ENCODE data around the gene GH2.
"Not testable (repeated sequence)": the region's sequence is repeated elsewhere in the genome, so short reads cannot be mapped to it uniquely, and the experiment has no call there.

The GH2 gene

DNA sequence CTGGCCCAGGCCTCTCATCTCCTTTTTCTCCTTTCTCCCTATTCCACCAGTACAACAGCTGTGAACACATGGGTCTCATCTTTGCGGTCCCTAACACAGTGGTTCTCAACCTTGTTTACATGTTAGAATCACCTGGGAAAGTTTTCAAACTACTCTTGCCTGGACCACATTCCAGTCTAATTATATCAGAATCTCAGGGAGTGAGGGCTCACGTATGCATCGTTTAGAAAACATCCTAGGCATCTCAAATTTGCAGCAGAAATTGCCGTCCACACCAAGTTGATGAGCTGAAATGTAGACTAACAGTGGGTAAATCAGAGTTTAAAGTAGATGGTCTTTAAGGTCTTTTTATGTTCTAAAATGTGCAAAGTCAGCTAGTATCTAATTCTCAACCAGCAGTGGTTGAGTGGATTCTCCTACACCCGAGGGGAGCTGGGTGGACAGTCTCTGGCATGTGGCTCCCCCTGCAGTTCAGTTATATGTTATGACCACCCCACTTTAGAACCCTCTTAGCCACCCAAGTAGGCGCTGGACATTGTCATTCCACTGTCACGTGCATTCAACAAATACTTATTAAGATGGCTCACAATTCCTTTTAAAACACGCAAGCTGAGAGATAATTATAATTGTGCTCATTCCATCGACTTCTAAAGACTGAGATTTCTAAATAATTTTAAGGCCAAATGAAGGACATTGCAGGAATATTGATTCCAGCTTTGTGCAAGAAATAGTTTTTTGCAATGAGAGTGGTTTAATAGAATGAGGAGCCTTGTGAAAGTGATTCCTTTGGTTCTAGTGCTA, 12.1 kb downstream of the GH2 start:
- not testable (repeated sequence) for DNase-seq (ENCODE audit: low spot score); H3K4me3 ChIP-seq; H3K27ac ChIP-seq

DNA sequence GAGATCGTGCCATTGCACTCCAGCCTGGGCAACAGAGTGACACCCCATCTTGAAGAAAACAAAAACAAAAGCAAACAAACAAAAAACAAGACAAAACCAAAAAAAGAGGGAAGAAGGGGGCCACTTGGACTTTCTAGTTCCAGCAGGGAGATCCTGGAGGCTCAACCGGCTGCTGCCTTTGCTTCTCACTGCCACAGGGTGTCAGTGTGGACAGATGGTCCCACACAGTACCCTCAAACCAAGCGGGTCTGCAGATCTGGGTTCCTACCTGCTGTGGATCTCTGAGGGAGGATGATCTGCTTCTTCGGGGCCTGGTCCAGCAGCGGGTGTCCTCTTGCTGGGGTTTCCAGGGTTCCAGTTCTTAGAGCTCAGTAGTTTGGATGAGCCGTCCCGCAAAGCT, 15.1 kb downstream of the GH2 start:
- not testable (repeated sequence) for H3K27ac ChIP-seq; DNase-seq (ENCODE audit: low spot score); H3K4me3 ChIP-seq

DNA sequence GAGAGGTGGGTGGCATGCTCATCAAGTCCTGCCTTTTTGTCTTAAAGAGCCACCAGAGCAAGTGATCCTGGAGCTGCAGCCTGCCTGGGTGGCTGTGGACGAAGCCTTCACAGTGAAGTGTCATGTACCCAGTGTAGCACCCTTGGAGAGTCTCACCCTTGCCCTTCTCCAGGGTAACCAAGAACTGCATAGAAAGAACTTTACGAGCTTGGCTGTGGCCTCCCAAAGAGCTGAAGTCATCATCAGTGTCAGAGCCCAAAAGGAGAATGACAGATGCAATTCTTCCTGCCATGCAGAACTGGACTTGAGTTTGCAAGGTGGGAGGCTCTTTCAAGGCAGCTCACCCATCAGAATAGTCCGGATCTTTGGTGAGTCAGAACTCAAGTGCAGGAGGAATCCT, 22.5 kb downstream of the GH2 start:
- H3K27ac ChIP-seq = no peak overlapping the region
- TF ChIP-seq, protein P1, sequence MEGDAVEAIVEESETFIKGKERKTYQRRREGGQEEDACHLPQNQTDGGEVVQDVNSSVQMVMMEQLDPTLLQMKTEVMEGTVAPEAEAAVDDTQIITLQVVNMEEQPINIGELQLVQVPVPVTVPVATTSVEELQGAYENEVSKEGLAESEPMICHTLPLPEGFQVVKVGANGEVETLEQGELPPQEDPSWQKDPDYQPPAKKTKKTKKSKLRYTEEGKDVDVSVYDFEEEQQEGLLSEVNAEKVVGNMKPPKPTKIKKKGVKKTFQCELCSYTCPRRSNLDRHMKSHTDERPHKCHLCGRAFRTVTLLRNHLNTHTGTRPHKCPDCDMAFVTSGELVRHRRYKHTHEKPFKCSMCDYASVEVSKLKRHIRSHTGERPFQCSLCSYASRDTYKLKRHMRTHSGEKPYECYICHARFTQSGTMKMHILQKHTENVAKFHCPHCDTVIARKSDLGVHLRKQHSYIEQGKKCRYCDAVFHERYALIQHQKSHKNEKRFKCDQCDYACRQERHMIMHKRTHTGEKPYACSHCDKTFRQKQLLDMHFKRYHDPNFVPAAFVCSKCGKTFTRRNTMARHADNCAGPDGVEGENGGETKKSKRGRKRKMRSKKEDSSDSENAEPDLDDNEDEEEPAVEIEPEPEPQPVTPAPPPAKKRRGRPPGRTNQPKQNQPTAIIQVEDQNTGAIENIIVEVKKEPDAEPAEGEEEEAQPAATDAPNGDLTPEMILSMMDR (IDR thresholded peaks at IDR 0.05) = no peak
- DNase-seq (ENCODE audit: low spot score) = no peak
- no peak overlapping the region for H3K4me3 ChIP-seq

DNA sequence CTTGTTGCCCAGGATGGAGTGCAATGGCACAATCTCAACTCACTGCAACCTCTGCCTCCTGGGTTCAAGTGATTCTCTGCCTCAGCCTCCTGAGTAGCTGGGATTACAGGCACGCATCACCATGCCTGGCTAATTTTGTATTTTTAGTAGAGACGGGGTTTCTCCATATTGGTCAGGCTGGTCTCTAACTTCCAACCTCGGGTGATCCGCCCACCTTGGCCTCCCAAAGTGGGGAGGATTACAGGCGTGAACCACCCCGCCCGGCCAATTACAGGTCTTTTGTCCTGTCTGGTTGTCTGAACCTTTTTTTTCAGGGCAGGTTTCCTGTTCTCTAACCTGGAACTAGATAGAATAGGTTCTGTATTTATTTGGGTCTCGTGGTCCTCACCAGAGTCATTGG, 25.3 kb downstream of the GH2 start:
- H3K27ac ChIP-seq; DNase-seq (ENCODE audit: low spot score): not testable (repeated sequence)

DNA sequence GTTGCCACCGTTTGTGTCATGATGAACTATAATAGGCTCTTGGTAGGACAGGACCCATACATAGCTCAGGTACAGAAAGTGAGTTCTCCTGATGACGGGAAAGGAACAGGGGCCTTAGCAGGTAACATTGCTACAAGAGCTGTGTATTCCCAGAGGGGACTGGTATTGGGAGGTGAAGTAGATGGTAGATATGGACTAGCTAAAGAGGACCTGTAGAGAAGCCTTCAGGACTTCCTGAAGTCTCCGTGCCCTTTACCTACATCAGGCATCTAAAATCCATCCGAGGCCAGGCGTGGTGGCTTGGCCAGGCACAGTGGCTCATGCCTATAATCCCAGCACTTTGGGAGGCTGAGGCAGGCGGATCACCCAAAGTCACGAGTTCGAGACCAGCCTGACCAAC, 26.6 kb downstream of the GH2 start:
- TF ChIP-seq, protein P1 (IDR thresholded peaks at IDR 0.05) = no peak

More for the DNA sequence above, 25.3 kb downstream of the GH2 start:
- not testable (repeated sequence) for H3K4me3 ChIP-seq

DNA sequence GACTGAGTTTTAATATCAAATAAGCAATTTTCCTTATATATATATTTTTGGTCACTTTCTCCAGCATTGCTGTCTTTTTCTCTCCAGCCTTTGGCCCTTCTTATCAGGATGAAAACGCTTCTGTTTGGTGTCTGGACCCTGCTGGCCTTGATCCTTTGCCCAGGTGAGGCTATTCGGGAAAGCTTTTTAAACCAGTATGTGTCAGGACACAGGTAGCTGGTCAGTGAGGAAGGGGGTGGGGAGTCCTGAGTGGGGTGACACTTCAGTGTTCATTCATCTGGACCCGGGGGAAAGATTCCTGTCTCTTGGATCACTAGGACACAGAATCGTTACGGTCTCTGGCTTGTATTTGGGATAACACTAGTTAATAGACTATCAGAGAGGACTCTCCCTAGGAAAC, 27.0 kb downstream of the GH2 start:
- no peak overlapping the region for H3K27ac ChIP-seq
- H3K4me3 ChIP-seq = no peak overlapping the region
- TF ChIP-seq, protein P1 (IDR thresholded peaks at IDR 0.05) = no peak
- no peak for DNase-seq (ENCODE audit: low spot score)

More for the DNA sequence above, 26.6 kb downstream of the GH2 start:
- Histone ChIP-seq H3K27ac (no peak overlapping the region), H3K4me3 (no peak overlapping the region)
- DNase-seq (ENCODE audit: low spot score) = no peak

DNA sequence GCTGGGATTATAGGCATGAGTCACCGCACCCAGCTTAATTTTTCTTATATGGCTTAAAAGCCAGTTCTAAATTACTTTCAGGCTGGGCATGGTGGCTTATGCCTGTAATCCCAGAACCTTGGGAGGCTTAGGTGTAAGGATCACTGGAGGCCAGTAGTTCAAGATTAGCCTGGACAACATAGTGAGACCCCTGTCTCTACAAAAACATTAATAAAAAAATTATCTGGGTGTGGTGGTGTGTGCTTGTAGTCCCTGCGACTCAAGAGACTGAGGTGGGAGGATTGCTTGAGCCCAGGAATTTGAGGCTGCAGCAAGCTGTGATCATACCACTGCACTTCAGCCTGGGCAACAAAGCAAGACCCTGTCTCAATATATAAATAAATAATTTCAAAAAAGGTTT, 28.5 kb downstream of the GH2 start:
- no peak overlapping the region for H3K27ac ChIP-seq
- DNase-seq (ENCODE audit: low spot score) = no peak
- H3K4me3 ChIP-seq = no peak overlapping the region
- TF ChIP-seq, protein P1 (IDR thresholded peaks at IDR 0.05) = no peak

DNA sequence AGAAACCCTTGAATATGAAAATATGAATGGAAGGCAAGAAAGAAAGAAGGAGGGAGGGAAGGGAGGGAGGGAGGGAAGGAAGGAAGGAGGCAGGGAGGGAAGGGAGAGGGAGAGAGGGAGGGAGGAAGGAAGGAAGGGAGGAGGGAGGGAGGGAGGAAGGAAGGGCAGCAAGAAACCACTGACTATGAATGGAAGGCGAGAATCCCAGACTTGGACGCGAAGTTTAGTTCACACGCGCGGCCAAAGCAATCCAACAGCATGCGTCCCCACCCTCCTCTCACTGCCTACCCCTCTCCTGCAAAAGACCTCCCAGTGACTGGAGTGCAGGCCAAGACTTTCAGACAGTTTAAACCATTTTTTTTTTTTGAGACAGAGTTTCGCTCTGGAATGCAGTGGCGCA, 31.3 kb downstream of the GH2 start:
- TF ChIP-seq, protein P1 (IDR thresholded peaks at IDR 0.05) = no peak
- no peak for DNase-seq (ENCODE audit: low spot score)
- H3K4me3 ChIP-seq = no peak overlapping the region
- H3K27ac ChIP-seq = no peak overlapping the region

Measured in coronary artery (tissue), 2 donors.